HUDEP-2 (cell line): ENCODE measurements around the gene ZXDC.

Experiments used
- DNase-seq, 76 experiments: peaks; one replicate each; lab custom pipeline; 2025; ENCODE audit not compliant: unreplicated experiment in 76 of 76; lab: John Stamatoyannopoulos, UW

ZXDC gene

DNA sequence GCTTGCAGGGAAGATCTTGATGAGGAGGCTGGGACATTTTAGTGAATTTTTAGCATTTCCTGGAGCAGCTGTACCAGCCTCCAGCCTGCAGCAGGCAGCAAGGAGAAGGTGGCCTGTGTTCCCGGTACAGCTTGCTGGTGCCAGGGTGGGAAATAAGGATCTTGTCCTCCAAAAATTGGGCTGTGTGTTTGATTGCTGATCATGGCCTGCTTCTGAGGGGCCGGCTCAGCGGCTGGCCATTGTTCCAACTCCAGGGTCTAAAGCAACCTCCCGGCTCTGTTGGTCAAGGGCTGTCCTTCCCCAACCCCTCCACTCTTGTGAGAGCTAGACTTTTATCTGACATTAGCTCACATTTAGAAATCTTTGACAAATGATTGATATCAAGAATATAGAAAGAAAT lies 75.9 kb downstream of the ZXDC start:
- DNase-seq, result no peak

GRCh38 chr3:126399351-126399735 lies 76.3 kb downstream of the ZXDC start:
- no peak for DNase-seq

DNA sequence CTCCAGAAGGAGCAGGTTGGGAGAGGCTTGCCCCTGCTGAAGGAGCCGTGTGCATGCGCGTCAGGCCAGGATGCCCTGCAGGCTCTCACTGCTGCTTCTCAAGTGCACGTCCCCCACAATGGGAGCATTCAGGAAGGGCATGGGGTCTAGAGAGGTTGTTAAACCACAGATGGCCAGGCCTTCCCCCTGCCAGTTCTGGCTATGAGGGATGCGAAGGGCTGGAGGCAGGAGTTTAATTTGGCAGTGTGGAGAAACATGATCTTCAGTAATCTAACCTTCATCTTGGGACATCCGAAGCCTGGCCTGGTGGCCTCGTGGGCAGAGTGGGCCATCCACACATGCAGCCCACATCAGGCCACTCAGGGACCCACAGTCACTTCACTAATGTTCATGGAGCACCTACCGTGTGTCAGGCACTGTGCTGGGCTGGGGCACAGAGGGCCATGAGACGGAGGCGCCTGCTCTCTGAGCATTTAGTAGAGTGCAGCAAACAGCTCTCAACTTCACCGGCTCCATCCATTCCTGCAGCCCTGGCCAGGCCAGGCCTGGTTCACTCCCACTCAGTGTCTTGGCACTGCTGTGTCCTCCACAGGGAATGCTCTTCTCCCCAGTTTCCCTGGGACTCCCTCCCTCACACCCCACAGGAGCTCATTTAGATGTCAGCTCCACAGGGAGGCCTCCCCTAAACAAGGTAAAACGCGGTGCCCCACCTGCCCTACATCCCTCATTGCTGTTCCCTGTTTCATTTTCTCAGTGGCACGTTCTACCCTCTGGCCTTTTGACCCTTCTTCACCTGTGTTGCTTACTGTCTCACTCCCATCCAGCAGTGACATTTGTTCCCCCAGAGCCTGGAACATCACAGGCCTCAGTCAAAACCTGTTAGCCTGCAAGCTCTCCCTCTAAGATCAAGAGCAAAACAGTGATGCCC lies 77.0 kb downstream of the ZXDC start:
- DNase-seq, result no peak

DNA sequence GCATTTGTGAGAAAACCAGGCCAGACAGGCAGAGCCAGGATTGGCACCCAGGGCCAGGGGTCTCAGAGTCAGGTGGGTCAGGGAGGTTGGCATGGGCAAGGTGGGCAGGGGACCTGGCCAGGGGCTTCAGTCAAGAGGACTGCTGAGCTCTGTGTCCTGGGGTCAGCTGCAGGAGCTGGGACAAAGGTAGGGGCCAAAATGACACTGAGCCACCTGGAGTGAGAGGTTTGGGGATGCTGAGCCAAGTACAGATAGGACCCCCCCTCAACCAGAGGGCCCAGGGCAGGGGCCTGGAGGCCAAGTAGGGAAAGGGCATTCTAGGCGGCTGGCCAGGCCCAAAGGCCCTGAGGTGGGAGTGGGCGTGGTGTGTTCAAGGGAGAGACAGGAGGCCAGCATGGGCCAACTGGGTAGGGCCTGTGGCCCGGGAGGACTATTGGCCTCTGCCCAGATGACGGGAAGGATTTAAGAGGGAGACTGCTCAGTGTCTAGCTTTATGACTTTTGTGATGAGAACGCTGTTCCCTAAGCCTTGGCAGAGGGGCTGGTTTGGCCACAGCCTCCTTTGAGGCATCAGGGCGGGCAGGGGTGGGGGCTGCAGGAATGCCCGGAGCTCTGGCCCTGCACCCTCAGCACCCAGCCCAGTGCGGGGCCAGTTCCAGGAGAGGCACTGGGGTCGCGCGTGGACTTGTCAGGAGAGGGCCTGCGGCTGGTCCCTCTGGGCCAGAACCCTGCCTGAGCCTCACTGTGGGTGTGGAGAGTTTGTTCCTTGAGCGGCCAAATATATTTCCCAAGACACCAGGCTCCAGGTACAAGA lies 77.9 kb downstream of the ZXDC start:
- DNase-seq, result no peak

GRCh38 chr3:126396536-126396935 lies 79.2 kb downstream of the ZXDC start:
- DNase-seq, result no peak

- no peak for DNase-seq
Measured at GRCh38 chr3:126395846-126396513, 79.7 kb downstream of the ZXDC start.

DNA sequence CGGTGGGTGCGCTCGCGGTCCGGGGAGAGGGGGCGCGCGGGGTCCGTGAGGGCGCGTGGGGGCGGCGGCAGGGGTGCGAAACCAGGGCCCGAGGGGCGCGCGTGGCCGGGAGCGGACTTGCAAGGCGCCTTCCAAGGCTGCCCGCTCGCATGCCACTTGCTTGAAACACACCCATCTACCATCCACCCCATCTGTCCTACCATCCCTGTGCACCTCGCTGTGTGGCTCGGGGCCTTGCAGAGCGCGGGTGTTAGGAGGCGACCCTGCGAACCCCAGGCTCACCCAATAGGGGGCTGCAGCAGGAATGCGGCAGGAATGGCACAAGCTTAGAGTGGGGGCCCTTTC lies 80.7 kb downstream of the ZXDC start:
- DNase-seq, result no peak

GRCh38 chr3:126394179-126394976 lies 81.3 kb downstream of the ZXDC start, which contains the start of gene CFAP100:
CFAP100 (plus strand) TSS chr3:126394909; CDS start chr3:126396001, 1,092 bp downstream.
- DNase-seq, result no peak

DNA sequence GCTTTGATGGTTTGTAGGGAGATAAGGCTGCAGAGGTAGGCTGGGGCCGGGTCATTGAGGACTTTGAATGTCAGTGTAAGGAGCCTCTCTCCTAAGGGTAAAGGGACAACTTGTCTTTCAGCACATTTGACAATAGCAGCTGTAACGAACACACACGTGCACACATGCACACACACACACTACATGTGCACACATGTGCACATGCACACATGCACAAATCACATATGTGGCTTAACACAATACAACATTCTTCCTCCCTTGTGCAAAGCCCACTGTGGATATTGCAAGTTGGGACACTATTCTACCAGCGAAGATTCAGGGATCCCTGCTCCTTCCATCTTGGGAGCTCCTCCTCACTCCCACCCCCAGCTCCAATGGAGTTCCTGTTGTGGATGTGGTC lies 82.1 kb downstream of the ZXDC start:
- no peak for DNase-seq

DNA sequence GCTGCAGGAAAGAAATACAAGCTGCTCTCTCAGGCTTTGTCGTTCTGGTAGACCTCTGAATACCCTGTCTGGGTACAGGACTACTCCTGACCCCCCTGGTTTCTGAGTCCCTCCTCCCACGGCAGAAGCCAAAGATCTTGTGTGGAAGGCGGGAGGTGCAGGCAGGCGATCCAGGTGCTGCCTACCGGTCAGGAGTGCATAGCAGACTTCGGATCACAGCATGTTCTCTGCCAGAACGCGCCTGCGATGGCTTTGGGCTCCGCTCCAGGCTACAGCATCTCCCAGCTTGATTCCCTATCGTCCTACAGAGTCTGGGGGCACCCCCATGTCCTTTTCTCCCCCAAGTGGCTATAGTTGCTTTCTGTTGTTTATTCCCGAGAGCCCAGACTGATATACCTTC lies 83.4 kb downstream of the ZXDC start:
- DNase-seq, result no peak

- no peak for DNase-seq
Measured at GRCh38 chr3:126391631-126392030, 84.1 kb downstream of the ZXDC start.

DNA sequence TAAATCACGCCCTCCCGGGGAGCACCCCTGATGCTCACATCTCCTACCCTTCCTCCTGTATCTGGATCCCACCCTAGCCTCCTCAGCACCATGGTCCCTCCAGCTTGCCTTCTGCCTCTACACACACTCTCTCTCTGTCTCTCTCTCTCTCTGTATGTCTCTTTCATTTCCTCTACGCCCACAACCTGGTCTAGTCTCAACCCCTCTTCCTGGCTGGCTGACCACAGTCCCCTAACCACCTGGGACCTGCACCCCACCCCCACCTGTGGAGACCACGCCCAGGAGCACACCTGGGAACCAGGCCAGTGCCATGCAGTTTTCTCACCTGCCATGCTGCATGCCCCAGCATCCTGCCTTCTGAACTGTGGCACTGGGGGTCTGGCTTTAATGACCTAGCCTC lies 84.9 kb downstream of the ZXDC start:
- DNase-seq, result no peak

GRCh38 chr3:126390201-126390600 lies 85.5 kb downstream of the ZXDC start:
- no peak for DNase-seq

- no peak for DNase-seq
Measured at GRCh38 chr3:126389794-126390146, 85.9 kb downstream of the ZXDC start.

- peak in 68 of 76 experiments; percentile 6 to 70 (median 54) for DNase-seq
Measured at GRCh38 chr3:126389112-126389793, 86.4 kb downstream of the ZXDC start.
